NCI-H446 (cell line): ENCODE data around the gene ASTN2.

ENCODE experiments used
- DNase-seq, 2 experiments: peaks; one replicate each; lab custom pipeline; 2025; lab: John Stamatoyannopoulos, UW

ASTN2 gene

GRCh38 chr9:116809656-116810055 is 605.2 kb downstream of the ASTN2 start:
- DNase-seq, result no peak

- no peak for DNase-seq
These were observed 608.8 kb downstream of the ASTN2 start for GRCh38 chr9:116806075-116806474.

- DNase-seq, result no peak
These were observed 614.0 kb downstream of the ASTN2 start for GRCh38 chr9:116800885-116801284.

- DNase-seq, result no peak
These were observed 614.8 kb downstream of the ASTN2 start for GRCh38 chr9:116800074-116800473.

- DNase-seq, result no peak
These were observed 616.3 kb downstream of the ASTN2 start for GRCh38 chr9:116798521-116798920.

- no peak for DNase-seq
These were observed 617.6 kb downstream of the ASTN2 start for GRCh38 chr9:116797276-116797675.

- DNase-seq, result no peak
These were observed 618.2 kb downstream of the ASTN2 start for GRCh38 chr9:116796669-116797068.

- DNase-seq, result no peak
These were observed 619.0 kb downstream of the ASTN2 start for GRCh38 chr9:116795821-116796220.

GRCh38 chr9:116792271-116792670 is 622.6 kb downstream of the ASTN2 start:
- no peak for DNase-seq

- no peak for DNase-seq
These were observed 623.5 kb downstream of the ASTN2 start for GRCh38 chr9:116791326-116791725.

- DNase-seq, result no peak
These were observed 625.8 kb downstream of the ASTN2 start for GRCh38 chr9:116789081-116789480.

GRCh38 chr9:116786737-116787136 is 628.1 kb downstream of the ASTN2 start:
- no peak for DNase-seq

- no peak for DNase-seq
These were observed 637.7 kb downstream of the ASTN2 start for GRCh38 chr9:116777116-116777515.

GRCh38 chr9:116774421-116775180 is 640.3 kb downstream of the ASTN2 start:
- no peak for DNase-seq

GRCh38 chr9:116767219-116767618 is 647.6 kb downstream of the ASTN2 start:
- DNase-seq, result peak in 1 of 2 experiments; percentile 42

GRCh38 chr9:116765011-116765410 is 649.8 kb downstream of the ASTN2 start:
- no peak for DNase-seq

GRCh38 chr9:116763770-116764169 is 651.1 kb downstream of the ASTN2 start:
- no peak for DNase-seq

GRCh38 chr9:116760636-116761035 is 654.2 kb downstream of the ASTN2 start:
- no peak for DNase-seq

GRCh38 chr9:116757030-116757429 is 657.8 kb downstream of the ASTN2 start:
- DNase-seq, result peak in 1 of 2 experiments; percentile 3

GRCh38 chr9:116753389-116753788 is 661.5 kb downstream of the ASTN2 start:
- DNase-seq, result no peak

- no peak for DNase-seq
These were observed 664.3 kb downstream of the ASTN2 start for GRCh38 chr9:116750510-116750909.

- no peak for DNase-seq
These were observed 665.1 kb downstream of the ASTN2 start for GRCh38 chr9:116749772-116750171.

GRCh38 chr9:116749176-116749575 is 665.7 kb downstream of the ASTN2 start:
- no peak for DNase-seq

GRCh38 chr9:116741742-116742141 is 673.1 kb downstream of the ASTN2 start:
- DNase-seq, result no peak
